ENCODE measurements around the gene FAM107B. TPM values are rescaled to one million over a fixed set of nuclear protein-coding genes. Genes with fewer than 3 reads are reported as not detected.

The FAM107B gene
- total and polyA plus RNA-seq, 10 of the 15 experiments (the other 5 are each of a cell fraction or from before 2014, with no cell fraction given) = 22.9 to 162 (median 86.6) TPM

GRCh38 chr10:14699482-14699881 lies 75.2 kb downstream of the FAM107B start:
- FAIRE-seq = no peak
- TF ChIP-seq IRF4 (IDR thresholded peaks at IDR 0.05; ENCODE audit: low read depth, low read length) (no peak), BCL3 (IDR thresholded peaks at IDR 0.05; ENCODE audit: borderline replicate concordance, insufficient read depth, low read depth, low read length, poor library complexity, severe bottlenecking) (no peak), RBBP5 (conservative IDR thresholded peaks at IDR 0.05) (no peak), SPI1 (IDR thresholded peaks at IDR 0.05; ENCODE audit: borderline replicate concordance, insufficient read depth, low read depth, low read length) (no peak), MYC (IDR thresholded peaks at IDR 0.05; ENCODE audit: insufficient read depth, insufficient read length, insufficient replicate concordance, low read length, severe bottlenecking) (no peak), HDAC2 (IDR thresholded peaks at IDR 0.05) (no peak), MTA3 (IDR thresholded peaks at IDR 0.05; ENCODE audit: borderline replicate concordance, low read length) (no peak), BRCA1 (IDR thresholded peaks at IDR 0.05; ENCODE audit: low read depth, low read length) (no peak), BCLAF1 (IDR thresholded peaks at IDR 0.05) (no peak), SREBF2 (IDR thresholded peaks at IDR 0.05; ENCODE audit: low read length) (no peak), KAT2A (conservative IDR thresholded peaks at IDR 0.05; ENCODE audit: control insufficient read depth, low read depth, low read length) (no peak), ZBED1 (IDR thresholded peaks at IDR 0.05; ENCODE audit: borderline replicate concordance) (no peak)
- Histone ChIP-seq H4K20me1 (ENCODE audit: control insufficient read depth, insufficient read depth) (no peaks in the 10 kb centered on the region), H3K79me2 (ENCODE audit: control insufficient read depth, insufficient read depth, low read length) (no peaks in the 10 kb centered on the region), H3K4me2 (ENCODE audit: control insufficient read depth, insufficient read depth) (no peak overlapping the region), H2AFZ (ENCODE audit: control insufficient read depth, low read depth, low read length) (no peak overlapping the region), H3K9me3 (replicated peaks; ENCODE audit: control insufficient read depth, insufficient read depth, low read length) (no peaks in the 10 kb centered on the region; the same call in 2 of the 3 replicates), H3K27ac (ENCODE audit: control insufficient read depth, insufficient read depth) (no peak overlapping the region), H3K4me1 (ENCODE audit: control insufficient read depth, insufficient read depth, low read length) (peaks cover 5% of the 10 kb centered on the region; the same call in 1 of the 2 replicates), H3K27me3 (replicated peaks in 1 of 2; ENCODE audit: control insufficient read depth in 2 of 2, insufficient read depth in 2 of 2, low read length in 1 of 2) (no peaks in the 10 kb centered on the region), H3K9ac (ENCODE audit: control insufficient read depth, insufficient read depth, low read length) (no peak overlapping the region), H3K4me3 (no peak overlapping the region), H3K36me3 (ENCODE audit: control insufficient read depth in 2 of 2, insufficient read depth in 2 of 2, low read length in 1 of 2) (no peaks in the 10 kb centered on the region)
- in situ Hi-C loops (cut with MboI) (no loop called here), intact Hi-C loops (cut with micrococcal nuclease; ENCODE audit: unreplicated experiment) (no loop called here)
- BruUV-seq (replicated peaks) = no TSS peak
- WGBS (ENCODE audit: insufficient coverage, insufficient replicate concordance, low lambda C conversion rate, missing lambda C conversion rate) = 79% methylated on average over 4 of the region's 4 CpGs
- no peak for ATAC-seq
- SMC1A ChIA-PET (ENCODE audit: uncharacterized antibody, unreplicated experiment) = interaction anchor here (2.5 kb wide), 1 partner anchor 11 kb away, joined by 9 read pairs; no protein-coding TSS in a partner anchor
- no peak for DNase-seq (ENCODE audit: low read depth, low spot score)
- POLR2A ChIA-PET = no interaction called here
- CTCF ChIA-PET = no interaction called here
- RAD21 ChIA-PET (ENCODE audit: unreplicated experiment) = no interaction called here

Data from GM12878 (cell line).